Midbrain (tissue), 1 donor: ENCODE data around the gene C13orf46.

Experiments
- DNase-seq: peaks from one replicate; lab custom pipeline; 2025; lab: John Stamatoyannopoulos, UW

Gene C13orf46

DNA sequence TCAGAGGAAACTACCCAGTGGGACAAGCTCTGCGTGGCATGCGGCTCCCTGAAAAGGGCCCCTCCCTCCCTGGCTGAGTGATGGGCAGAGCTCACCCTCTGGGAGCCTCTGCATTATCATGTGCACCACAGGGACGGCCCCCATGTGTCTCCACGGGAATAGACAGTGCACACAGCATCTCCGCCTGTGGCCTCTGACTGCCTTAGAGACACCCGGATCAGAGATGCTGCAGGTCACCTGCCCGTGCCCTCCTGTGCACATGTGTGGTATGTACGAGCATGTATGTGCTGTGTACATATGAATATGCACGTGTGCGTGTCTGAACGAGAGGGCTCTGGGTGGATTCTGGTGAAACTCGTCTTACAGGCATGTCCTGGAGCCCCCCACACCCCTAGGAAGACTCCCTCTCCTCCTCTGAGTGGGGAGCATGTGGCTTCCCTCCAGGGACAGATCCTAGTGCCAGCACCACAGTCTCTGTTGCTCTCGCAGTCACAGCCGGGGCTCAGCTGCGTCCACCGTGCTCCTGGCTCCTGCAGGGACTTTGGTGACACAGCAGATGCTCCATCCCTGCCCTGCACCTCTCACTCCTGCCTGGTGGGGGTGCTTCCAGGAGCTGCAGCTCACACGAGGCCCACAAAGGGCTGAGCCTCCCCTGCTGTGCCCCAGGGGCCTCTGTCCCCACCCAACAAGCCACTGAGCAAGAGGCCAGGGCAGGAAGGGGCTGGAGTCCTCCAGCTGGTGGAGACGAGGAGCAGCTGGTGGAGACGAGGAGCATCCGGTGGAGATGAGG is 19.6 kb downstream of the C13orf46 start:
- DNase-seq, result no peak

DNA sequence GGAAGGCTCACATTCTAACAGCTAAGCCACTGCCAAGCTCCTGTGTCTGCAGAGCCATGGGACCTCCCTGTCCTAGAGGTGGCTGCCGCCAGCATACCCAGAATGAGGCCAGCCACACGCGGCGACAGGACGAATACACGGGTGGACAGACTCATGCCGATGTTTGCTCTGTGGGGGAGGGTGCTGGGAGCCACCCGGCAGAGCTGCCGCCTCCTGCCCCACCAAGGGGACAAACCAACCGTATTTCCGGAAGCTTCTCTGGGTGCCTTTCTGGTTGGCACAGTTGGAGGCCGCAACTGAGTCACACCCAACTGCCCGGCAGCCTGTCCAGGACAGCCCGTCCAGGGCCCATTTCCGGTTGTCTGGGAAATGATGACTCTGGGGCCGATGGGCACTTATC is 20.3 kb downstream of the C13orf46 start:
- no peak for DNase-seq

DNA sequence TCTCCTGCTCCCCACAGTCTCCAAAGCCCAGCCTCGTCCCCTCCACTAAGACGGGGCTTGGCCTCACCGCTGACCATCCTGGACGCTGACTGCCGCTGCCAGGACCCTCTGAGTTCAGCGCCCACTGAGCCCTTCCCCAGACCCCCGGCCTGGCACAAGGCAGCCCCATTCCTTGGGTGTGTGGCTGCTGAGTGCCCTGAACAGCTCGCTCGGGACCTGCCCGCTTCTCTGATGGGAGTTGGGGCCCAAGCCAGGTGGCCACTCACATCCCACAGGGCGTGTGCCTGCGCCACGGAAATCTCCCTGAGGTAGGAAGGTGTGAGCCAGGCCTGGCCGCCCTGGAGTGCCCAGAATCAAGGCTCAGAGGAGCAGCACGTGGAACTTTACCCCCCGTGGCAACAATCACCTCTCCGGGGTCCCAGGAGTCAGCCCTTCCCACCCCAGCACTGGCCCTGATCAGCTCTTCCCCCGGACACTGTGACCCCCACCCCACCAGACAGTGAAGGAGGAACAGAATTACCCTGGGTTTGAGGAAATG is 20.8 kb downstream of the C13orf46 start:
- no peak for DNase-seq

DNA sequence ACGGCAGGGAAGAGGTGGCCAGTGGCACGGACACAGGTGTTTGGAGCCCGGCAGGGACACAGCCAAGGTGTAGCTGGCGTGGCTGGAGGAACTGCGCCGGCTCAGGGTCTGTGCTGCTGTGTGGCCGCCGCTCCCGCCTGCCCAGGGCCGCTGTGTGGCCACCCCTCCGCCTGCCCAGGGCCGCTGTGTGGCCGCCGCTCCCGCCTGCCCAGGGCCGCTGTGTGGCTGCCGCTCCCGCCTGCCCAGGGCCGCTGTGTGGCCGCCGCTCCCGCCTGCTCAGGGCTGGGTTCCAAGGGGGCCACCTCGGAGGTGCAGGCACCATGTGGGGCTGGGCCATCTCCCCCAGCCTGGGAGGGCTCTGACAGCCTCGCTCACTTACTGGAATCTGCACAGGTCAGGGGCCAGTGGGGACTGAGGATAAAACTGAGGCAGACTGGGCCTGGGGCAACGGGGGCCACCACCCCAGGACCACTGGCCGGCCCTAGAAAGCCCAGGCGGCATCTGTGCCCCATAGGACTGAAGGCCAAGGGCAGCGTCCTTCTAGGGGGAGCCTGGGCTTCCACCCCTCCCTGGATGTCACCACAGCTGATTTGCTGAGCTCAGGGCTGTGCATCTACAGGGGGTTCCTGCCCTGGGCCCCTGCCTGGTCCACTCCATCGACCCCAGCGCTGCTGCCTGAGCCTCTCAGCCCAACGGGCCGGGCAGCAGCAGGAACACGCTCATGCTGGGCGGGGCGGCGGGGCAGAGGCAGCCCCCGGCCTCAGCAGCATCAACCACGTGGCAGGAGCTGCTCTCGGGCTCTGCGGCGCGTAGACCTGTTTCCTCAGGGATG is 21.5 kb downstream of the C13orf46 start:
- DNase-seq, result no peak

DNA sequence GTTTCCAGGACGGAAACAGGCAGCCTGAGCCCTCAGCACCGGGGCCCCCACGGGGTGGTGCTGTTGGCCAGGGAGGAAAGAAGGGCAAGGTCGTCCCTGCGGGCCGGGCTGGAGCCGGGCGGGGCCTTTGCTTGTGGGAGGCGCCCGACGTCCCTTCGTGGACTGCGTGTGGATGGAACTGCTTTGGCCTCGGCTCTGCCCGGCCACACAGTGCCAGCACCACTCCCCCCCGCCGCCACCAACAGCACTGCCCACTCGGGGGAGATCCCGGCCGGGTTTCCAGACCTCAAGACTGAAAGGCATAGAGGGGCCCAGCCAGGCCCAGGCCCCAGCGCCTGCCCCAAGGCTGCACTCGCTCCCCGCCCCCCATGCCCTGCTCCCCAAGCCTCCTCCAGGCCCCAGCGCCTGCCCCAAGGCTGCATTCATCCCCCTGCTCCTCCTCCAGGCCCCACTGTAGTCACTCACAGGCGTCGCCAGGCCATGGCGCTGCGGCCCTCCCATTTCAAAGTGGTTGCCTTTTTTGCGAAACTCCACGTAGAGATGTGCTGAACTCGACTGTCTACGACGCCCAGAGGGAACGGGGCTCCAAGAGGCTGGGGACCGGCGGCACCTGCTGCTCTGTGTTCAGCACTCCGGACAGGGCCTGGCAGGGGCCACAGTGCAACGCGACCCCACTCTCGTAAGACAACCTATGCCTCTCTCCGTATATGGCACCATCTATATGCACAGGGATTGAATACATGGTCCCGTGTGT is 22.5 kb downstream of the C13orf46 start:
- DNase-seq, result peak; percentile 82

DNA sequence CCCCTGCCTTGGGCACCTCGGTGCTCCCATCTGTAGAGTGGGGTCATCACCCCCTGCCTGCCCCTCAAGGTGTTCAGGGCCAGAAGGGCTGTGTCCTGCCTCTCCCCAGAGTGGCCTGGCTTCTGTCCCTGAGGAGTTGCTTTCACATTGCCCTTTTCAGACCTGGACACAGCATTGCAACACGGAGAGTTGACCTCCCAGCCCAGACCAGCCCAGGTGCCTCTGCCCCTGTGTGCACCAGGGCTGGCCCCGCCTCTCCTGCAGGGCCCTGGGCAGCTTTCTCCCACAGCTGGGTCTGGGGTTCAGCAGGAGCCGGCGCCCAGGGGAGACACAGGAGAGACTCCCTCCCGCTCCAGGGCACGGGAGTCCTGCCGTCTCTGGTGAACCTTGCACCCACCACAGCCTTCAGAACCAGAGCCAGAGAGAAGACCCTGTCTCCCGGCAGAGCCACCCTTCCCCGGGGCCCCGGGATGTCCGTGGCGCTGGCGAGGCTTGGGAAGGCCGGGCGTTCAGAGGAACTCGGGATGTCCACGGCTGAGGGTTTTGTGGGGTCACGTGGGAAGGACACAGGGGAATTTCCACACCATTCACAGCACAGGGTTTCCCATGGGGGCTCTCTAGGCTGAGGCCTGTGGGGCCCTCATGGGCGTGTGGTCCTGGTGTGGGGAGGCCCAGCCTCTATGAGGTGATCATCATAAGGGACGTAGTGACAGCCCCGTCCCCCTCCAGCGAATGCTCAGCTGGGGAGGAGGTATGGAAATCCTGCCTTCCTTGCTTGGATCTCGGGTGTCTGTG is 23.2 kb downstream of the C13orf46 start:
- DNase-seq, result no peak

DNA sequence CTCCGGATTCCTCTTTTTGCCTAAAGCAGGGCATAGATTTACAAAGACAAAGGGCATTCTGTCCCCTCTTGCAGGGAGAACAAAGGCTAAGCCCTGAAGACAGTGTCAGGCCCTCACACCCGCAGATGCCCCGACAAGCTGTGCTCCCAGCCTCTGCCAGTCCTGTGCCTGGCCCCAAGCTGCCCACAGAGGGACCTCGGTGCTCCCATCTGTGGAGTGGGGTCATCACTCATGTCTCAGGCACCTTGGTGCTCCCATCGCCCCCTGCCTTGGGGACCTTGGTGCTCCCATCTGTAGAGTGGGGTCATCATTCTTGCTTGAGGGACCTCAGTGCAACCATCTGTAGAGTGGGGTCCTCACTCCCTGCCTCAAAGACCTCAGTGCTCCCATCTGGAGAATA is 24.3 kb downstream of the C13orf46 start:
- DNase-seq, result no peak

DNA sequence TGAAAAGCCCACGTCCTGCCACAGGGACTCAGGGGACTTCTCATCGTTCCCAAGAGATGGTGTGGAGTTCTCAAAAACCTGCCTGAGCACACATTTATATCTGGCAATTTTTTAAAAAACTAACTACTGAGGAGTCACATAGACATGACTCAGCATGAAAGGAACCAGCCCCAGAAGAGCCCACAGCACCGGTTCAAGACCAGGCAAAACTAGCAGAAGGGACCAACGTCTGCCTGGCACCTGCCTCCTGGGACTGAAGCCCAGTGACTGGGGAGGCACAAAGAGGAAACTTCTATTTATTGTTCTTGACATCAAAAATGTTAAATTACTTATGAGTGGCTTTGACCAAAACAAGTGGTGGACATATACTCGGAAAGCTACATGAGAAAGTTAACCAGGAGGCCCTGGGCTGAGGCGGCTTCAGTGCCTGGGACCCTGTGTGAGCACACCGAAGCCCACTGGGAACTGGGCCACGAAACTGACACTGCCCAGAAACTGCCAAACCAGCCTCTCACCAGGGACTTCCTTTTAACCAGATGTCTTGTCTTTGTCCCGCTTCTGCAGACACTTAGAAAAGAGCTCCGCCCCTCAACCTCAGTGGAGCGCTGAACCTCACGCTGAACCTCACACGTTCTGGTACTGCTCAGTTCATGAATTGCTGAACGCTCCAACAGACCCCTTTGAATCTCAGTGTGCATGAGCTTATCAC is 25.7 kb downstream of the C13orf46 start:
- DNase-seq, result no peak

DNA sequence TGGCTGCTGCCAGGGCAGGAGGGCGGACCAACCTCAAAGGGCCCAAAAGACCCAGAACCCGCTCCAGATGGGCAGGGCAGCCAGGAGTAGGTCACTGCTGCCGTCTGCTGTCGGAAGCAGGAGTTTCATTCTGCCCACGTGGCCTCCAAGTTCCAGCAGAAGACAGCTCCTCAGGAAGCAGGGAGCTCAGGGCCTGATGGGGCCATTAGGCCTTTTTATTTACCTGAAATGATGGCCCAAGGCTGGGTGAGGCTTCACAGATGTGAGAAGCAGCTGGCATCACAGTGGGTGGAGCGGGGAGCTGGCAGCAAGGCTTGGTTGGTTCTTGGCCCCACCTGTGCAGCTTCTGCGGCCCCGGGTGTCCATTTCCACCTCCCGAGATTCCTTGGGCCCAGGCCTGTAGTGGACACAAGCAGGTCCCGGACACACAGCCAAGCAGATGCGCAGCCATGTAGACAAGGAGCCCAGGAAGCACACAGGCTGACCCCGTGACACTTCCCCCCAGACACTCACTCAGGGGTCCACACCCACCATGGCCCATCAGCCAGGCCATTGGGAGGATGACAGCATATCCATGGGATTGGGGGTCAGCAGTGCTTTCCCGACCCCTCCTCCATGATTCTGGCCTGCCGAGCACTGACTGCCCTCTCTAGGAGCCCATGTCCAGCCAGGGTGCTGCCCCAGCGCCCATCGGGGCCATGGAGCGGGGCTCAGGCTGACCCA is 26.4 kb downstream of the C13orf46 start:
- peak; percentile 13 for DNase-seq

DNA sequence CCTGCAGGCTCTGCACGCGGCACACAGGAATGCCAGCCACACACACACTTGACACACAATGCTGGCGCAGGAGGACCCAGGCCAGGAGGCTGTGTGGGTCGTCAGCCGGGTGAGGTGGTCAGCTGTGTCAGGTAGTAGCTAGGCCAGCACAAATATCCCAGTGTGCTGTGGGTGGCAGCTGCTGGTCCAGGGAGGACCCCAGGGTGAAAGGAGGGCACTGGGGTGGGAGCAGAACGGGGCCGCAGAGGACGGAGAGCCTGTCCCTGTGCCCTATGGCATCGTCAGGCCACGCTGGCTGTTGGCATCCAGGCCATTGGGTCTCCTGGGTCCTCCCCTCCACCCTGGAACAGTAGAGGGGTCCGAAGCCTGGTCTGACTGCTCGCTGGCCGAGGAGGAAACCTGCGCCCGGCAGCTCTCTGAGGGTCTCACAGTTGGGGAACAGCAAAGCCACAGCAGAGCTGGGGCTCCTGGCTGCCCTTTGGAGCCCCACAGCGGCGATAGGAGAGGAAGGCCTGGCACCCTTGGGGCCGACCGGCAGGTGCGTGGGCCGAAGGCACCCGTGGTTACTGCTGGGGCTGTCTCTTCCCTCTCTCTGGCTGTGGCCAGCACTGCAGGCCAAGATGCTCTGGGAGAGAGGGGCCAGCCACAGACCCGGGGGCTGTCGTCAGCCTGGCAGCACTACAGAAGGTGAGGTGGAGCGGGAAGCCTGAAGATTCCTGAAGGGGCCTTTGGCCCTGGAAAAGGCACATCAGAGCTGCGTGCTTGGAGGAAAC is 27.3 kb downstream of the C13orf46 start:
- DNase-seq, result no peak

DNA sequence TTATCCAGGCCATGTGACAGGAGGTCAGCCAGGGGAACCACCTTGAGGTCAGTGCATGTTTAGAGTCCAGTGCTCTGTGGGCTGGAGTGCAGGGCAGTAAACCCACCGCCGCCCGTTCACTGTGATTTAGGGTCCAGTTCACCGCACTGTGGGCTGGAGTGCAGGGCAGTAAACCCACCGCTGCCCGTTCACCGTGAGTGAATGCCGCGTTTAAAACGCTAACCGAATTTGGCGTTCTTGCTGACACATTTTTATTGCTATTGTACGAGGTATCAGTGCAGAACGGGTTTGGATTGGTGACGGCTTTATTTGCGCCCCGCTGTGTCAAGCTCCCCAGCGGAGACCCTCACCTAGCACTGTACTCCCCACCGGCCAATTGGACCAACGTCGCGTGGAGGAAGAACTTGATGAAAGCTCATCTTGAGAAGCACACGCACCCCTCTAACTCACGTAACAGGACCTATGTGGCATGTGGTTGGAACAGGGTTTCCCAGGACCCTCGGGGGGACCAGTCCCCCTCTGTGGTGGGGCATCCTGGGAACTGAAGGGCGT is 27.9 kb downstream of the C13orf46 start:
- DNase-seq, result no peak

DNA sequence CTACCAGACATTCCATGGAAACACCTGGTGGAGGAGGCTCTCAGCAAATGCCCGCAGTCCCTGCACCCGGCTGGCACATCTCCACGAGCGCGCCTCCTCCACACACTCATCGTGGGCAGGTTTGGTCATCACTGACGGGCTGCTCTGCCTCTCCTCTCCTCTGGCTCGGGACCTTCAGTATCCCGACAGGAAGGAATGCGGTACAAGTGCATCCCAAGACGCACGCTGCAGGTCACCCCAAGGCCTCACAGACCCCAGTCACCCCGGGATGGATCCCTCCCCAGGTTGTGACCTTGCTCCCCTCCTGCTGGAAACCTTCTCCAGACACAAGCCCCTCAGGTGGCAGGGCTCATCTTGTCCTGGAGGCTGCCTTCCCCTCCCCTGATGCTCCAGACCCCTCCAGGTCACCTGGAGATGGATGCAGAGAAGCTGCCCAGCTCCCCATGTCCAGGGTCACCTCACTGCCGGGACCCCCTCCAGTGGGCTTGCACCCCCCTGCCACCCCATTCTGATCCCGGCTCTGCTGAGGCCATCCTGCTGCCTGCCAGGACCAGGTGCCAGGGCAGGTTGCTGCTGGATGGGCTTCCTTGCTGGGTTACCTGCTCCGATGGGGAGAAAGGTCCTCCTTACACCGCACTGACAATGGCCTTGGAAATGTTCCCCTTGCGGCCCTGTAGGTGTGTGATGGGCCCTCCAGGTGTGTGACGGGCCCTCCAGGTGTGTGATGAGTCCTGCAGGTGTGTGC is 29.9 kb downstream of the C13orf46 start:
- DNase-seq, result no peak

DNA sequence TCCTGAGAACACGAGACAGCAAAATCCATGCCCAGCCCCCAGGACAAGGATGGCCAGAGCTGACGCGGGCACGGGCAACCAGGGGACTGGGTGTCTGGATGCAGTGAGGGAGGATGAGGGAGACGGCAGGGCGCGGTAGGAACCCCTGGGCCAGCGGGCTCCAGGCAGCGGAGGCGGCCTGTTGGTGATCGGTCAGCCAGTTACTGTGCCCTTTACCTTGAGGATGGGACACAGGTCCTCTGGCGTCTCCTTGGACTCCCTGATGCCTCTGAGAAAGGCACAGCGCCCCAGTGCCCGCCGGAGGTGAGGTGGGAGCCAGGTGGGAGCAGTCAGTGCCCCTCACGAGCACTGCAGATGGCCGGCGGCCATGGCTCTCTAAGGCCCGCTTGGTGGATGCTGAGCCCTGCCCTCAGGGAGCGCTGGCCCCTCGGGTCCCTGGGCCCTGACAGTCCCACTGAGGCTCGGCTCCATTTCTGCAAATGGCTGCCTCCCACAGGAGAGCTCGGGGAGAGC is 31.2 kb downstream of the C13orf46 start:
- no peak for DNase-seq

DNA sequence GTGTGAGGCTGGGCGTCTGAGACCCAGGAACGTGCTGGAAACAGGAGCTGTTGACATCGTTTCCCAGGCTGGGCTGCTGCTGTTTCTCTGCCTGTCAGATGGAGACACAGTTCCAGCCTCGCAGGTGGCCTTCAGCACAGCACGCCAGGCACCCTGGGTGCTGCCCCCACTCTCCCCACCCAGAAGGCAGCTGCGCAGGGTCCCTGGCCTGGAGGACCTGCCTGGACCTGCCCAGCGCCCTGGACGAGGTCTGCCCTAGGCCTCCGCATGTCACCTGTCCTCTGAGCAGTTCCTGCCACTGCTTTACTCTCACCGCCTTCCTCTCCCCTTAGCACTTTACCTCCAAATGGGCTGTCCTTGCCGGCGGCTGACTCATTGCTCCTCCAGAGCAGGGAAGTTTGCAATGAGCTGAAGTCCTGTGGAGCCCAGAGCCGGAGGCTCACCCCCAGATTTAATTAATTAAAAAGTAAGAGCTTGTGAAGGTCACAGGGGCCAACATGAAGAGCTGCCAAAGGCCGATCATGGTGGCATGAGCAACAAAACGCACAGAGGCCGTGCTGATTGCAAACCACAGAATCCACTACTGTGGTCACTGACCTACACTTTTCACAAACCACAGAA is 32.2 kb downstream of the C13orf46 start:
- no peak for DNase-seq

DNA sequence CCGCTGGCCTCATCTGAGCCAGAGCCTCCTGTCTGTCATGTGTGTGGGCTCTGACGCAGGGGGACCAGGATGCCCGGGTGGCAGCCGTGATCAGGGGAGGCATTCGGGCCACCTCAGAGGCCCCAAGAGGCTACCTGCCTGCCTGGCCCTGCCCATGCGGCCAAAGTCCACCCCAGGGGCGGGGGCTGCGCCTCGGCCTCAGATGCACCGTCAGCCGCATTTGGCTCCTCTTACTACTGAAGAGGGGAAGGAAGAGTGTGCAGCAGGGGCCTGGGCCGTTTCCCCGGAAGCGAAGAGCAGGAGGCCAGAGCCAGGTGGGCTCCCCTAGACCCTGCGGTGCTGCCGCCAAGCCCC is 34.0 kb downstream of the C13orf46 start:
- DNase-seq, result no peak

DNA sequence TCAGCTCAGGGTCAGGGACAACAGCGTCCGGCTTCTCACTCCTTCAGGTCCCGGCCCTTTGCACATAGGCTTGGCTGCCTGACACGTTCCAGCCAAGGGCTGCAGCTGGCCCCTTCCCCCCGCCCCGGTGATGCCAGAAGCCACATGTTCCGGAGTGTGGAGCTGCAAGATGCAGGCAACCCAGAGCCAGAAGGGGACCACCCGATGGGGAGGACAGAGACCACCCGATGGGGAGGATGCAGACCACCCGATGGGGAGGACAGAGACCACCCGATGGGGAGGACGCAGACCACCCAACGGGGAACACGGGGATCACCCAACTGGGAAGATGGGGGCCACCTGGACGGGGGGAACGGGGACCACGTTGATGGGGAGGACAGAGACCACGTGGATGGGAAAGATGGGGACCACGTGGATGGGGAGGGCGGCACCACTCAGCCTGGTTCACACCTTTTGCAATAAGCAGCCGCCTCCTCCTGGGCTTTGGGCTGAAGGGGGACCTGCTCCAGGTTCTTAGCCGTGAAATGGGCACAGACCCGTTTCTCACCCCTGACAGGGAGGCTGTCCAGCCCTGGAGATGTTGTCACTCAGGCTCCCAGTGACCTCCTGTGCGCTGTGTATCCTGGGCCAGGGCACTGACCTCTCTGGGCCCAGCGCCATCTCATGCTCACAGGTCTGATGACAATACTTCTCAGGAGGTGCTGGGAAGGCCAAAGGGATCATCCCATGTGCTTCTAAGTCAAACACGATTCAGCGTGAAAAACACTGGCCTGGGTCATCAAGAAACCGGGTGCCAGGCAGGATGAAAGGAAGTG is 34.5 kb downstream of the C13orf46 start:
- DNase-seq, result no peak

DNA sequence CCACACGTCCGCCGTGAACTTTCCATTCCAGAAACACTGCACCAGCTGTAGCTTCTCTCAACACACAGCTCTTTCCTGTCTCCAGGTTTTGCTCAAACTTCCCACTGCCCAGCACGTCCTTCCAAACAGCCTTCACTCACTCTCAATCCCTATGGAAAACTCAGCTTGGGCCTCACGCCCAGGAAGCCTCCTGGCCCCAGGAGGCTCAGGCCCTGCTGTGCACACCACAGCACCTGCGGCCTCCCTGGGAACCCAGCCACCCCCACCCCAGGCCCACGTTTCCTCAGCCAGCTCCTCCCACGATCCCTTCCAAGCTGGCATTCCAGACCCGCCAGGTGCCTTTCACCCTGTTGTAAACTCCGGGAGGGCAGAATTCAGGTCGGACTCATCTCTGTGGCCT is 35.2 kb downstream of the C13orf46 start:
- DNase-seq, result no peak
